H9 (cell line): Measurements from ENCODE around the gene BRAF. TPM values are rescaled to one million over a fixed set of nuclear protein-coding genes. Genes with fewer than 3 reads are reported as not detected.

Source experiments
- DNase-seq: peaks from one replicate; pipeline ENCODE4 v3.0.0-alpha.2; 2017
- H2AFZ ChIP-seq: one replicate; pipeline ENCODE4 v1.6.1; 2013; ENCODE audit warnings: mild to moderate bottlenecking, low read length, control low read depth, moderate library complexity
- H2AK5ac ChIP-seq: 2 replicates; pipeline ENCODE4 v1.6.1; 2013; ENCODE audit warnings: low read length, control low read depth, mixed read lengths; ENCODE audit not compliant: insufficient read length
- H2BK120ac ChIP-seq: one replicate; pipeline ENCODE4 v1.6.1; 2013; ENCODE audit warnings: low read depth, mild to moderate bottlenecking, low read length, control low read depth, inconsistent platforms; ENCODE audit not compliant: poor library complexity, severe bottlenecking
- H2BK12ac ChIP-seq: 2 replicates; pipeline ENCODE4 v1.6.1; 2013; ENCODE audit warnings: low read length, control low read depth, mixed read lengths, low read depth; ENCODE audit not compliant: insufficient read length
- H2BK15ac ChIP-seq: 2 replicates; pipeline ENCODE4 v1.6.1; 2013; ENCODE audit warnings: low read depth, low read length, control low read depth
- H2BK20ac ChIP-seq: one replicate; pipeline ENCODE4 v1.6.1; 2013; ENCODE audit warnings: low read depth, mild to moderate bottlenecking, low read length, control low read depth, inconsistent platforms; ENCODE audit not compliant: poor library complexity, severe bottlenecking
- H2BK5ac ChIP-seq: 2 replicates; pipeline ENCODE4 v1.6.1; 2013; ENCODE audit warnings: low read length, control low read depth, mixed read lengths; ENCODE audit not compliant: insufficient read length
- H3K14ac ChIP-seq: 2 replicates; pipeline ENCODE4 v1.6.1; 2013; ENCODE audit warnings: low read length, control low read depth; ENCODE audit not compliant: insufficient read depth
- H3K18ac ChIP-seq: 2 replicates; pipeline ENCODE4 v1.6.1; 2013; ENCODE audit warnings: low read depth, mild to moderate bottlenecking, mixed read lengths, low read length, control low read depth; ENCODE audit not compliant: insufficient read length
- H3K23ac ChIP-seq: 2 replicates; pipeline ENCODE4 v1.6.1; 2013; ENCODE audit warnings: low read length, control low read depth, mixed read lengths, low read depth; ENCODE audit not compliant: insufficient read length
- H3K23me2 ChIP-seq: 2 replicates; pipeline ENCODE4 v1.6.1; 2013; ENCODE audit warnings: low read depth, mild to moderate bottlenecking, mixed read lengths, low read length, control low read depth; ENCODE audit not compliant: insufficient read length, poor library complexity, severe bottlenecking
- H3K27ac ChIP-seq: 2 replicates; pipeline ENCODE4 v1.5.1; 2013; ENCODE audit warnings: low read length, control low read depth, mixed read lengths, low read depth; ENCODE audit not compliant: insufficient read length
- H3K27me3 ChIP-seq: 2 replicates; pipeline ENCODE4 v1.6.1; 2013; ENCODE audit warnings: low read length, control low read depth, inconsistent platforms; ENCODE audit not compliant: insufficient read depth
- H3K4ac ChIP-seq: 2 replicates; pipeline ENCODE4 v1.6.1; 2013; ENCODE audit warnings: low read depth, mild to moderate bottlenecking, control low read depth, inconsistent platforms, low read length, moderate library complexity
- H3K4me1 ChIP-seq: 2 replicates; pipeline ENCODE4 v1.6.1; 2013; ENCODE audit warnings: low read length, control low read depth, inconsistent platforms; ENCODE audit not compliant: insufficient read depth
- H3K4me2 ChIP-seq: 2 replicates; pipeline ENCODE4 v1.6.1; 2013; ENCODE audit warnings: low read length, control low read depth, mixed read lengths; ENCODE audit not compliant: insufficient read length, insufficient read depth
- H3K56ac ChIP-seq: 2 replicates; pipeline ENCODE4 v1.6.1; 2013; ENCODE audit warnings: low read depth, mild to moderate bottlenecking, mixed read lengths, low read length, control low read depth; ENCODE audit not compliant: insufficient read length
- H3K79me1 ChIP-seq: 2 replicates; pipeline ENCODE4 v1.6.1; 2013; ENCODE audit warnings: low read depth, mild to moderate bottlenecking, moderate library complexity, low read length, control low read depth, inconsistent platforms; ENCODE audit not compliant: insufficient read depth, poor library complexity, severe bottlenecking
- H3K79me2 ChIP-seq: 2 replicates; pipeline ENCODE4 v1.6.1; 2013; ENCODE audit warnings: low read length, control low read depth, inconsistent platforms; ENCODE audit not compliant: insufficient read depth
- H3K9ac ChIP-seq: 2 replicates; pipeline ENCODE4 v1.6.1; 2013; ENCODE audit warnings: low read length, control low read depth, mixed read lengths; ENCODE audit not compliant: insufficient read length; ENCODE audit errors: extremely low read depth
- H3K9me3 ChIP-seq: one replicate; pipeline ENCODE4 v1.6.1; 2013; ENCODE audit warnings: low read depth, low read length, inconsistent platforms; ENCODE audit not compliant: control insufficient read depth
- H3T11ph ChIP-seq: one replicate; pipeline ENCODE4 v1.6.1; 2013; ENCODE audit warnings: mild to moderate bottlenecking, low read length, control low read depth, inconsistent platforms
- H4K20me1 ChIP-seq: one replicate; pipeline ENCODE4 v1.6.1; 2013; ENCODE audit not compliant: control insufficient read depth, insufficient read length, insufficient read depth
- H4K5ac ChIP-seq: 2 replicates; pipeline ENCODE4 v1.6.1; 2013; ENCODE audit warnings: low read depth, mild to moderate bottlenecking, mixed read lengths, low read length, control low read depth; ENCODE audit not compliant: insufficient read length
- H4K8ac ChIP-seq: replicated peaks from 2 replicates; pipeline ENCODE4 v1.6.1; 2013; ENCODE audit warnings: low read length, control low read depth, mixed read lengths, low read depth; ENCODE audit not compliant: insufficient read length
- H4K91ac ChIP-seq: 2 replicates; pipeline ENCODE4 v1.6.1; 2013; ENCODE audit warnings: low read depth, mild to moderate bottlenecking, moderate library complexity, mixed read lengths, low read length, control low read depth; ENCODE audit not compliant: insufficient read length
- H3K27ac Mint-ChIP-seq, 3 experiments: 2 replicates in 2 of 3; 3 replicates in 1 of 3; pipeline ENCODE4 v1.8.0; 2020 to 2021; ENCODE audit warnings: mixed read lengths in 3 of 3, mild to moderate bottlenecking in 1 of 3, moderate library complexity in 1 of 3
- H3K27me3 Mint-ChIP-seq: 2 replicates; pipeline ENCODE4 v1.8.0; 2021; ENCODE audit warnings: low read depth, mild to moderate bottlenecking, moderate library complexity, mixed read lengths
- H3K36me3 Mint-ChIP-seq, 3 experiments: 2 replicates in 2 of 3; 3 replicates in 1 of 3; pipeline ENCODE4 v1.8.0; 2020 to 2021; ENCODE audit warnings: low read depth in 3 of 3, mixed read lengths in 3 of 3; ENCODE audit not compliant: insufficient read depth in 1 of 3
- H3K4me1 Mint-ChIP-seq, 2 experiments: 2 replicates each; pipeline ENCODE4 v1.8.0; 2020; ENCODE audit warnings: mixed read lengths in 2 of 2
- H3K4me3 Mint-ChIP-seq, 2 experiments: 2 replicates in 1 of 2; 3 replicates in 1 of 2; pipeline ENCODE4 v1.8.0; 2020 to 2021; ENCODE audit warnings: mild to moderate bottlenecking in 2 of 2, mixed read lengths in 2 of 2, moderate library complexity in 1 of 2
- H3K9me3 Mint-ChIP-seq, 2 experiments: 2 replicates in 1 of 2; 3 replicates in 1 of 2; pipeline ENCODE4 v1.8.0; 2020; ENCODE audit warnings: mild to moderate bottlenecking in 2 of 2, mixed read lengths in 2 of 2, moderate library complexity in 1 of 2
- WGBS: extraction: QIAGEN DNeasy Blood & Tissue Kit; methylation state at CpG from one replicate; pipeline ENCODE4 v1.1.7; 2013; ENCODE audit warnings: missing lambda C conversion rate, low lambda C conversion rate, mixed read lengths; ENCODE audit not compliant: insufficient read length; ENCODE audit errors: extremely low coverage; 5-methylcytosine and 5-hydroxymethylcytosine counted together
- total RNA-seq: library from RNA; stranded (reverse); gene quantifications from 2 replicates; pipeline ENCODE4 v1.2.1, GENCODE V29; 2021
- TF ChIP-seq, protein P1 (sequence below): fragments of 200-600 bp; sonication (generic); conservative IDR thresholded peaks from 3 replicates; pipeline ENCODE4 v1.8.0; 2021; ENCODE audit warnings: antibody characterized with exemption, mild to moderate bottlenecking

BRAF gene
- total RNA-seq, 1 experiment from 2014 or later, result 32.9 TPM

DNA sequence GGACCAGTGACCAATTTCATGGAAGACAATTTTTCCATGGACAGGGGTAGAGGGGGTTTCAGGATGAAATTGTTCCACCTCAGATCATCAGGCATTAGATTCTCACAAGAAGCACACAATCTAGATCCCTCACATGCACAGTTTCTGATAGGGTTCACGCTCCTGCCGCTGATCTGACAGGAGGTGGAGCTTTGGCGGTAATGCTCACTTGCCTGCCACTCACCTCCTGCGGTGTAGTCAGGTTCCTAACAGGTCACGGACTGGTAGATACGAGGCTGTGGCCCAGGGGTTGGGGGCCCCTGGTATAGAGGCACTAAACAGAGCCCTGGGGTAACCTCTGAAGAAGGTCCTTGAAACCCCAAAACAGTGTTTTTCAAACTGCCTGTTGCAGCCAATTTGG, 6.5 kb downstream of the BRAF start:
- Histone ChIP-seq H2AK5ac (no peak overlapping the region), H3K79me1 (no peaks in the 10 kb centered on the region), H3K4me1 (no peaks in the 10 kb centered on the region), H3K18ac (no peak overlapping the region), H3K27me3 (no peaks in the 10 kb centered on the region), H2BK15ac (no peak overlapping the region), H4K5ac (no peak overlapping the region), H4K20me1 (no peaks in the 10 kb centered on the region), H3K9me3 (no peaks in the 10 kb centered on the region), H4K91ac (no peak overlapping the region), H3K14ac (no peak overlapping the region), H2BK20ac (no peak overlapping the region), H3K23me2 (no peaks in the 10 kb centered on the region), H3K23ac (no peak overlapping the region), H2AFZ (no peak overlapping the region), H3K27ac (no peak overlapping the region), H3K56ac (no peak overlapping the region), H2BK120ac (no peak overlapping the region), H3T11ph (no peak overlapping the region), H3K9ac (no peak overlapping the region), H2BK5ac (no peak overlapping the region), H3K79me2 (peaks cover 13% of the 10 kb centered on the region; the same call in 1 of the 2 replicates), H2BK12ac (no peak overlapping the region), H4K8ac (no peak overlapping the region), H3K4ac (no peak overlapping the region), H3K4me2 (no peak overlapping the region)
- H3K27me3 Mint-ChIP-seq, result no peaks in the 10 kb centered on the region
- peaks cover 0 to 8% (median 8%) of the 10 kb centered on the region in 3 experiments; a peak in 5 of 7 replicates for H3K36me3 Mint-ChIP-seq
- TF ChIP-seq, protein P1, sequence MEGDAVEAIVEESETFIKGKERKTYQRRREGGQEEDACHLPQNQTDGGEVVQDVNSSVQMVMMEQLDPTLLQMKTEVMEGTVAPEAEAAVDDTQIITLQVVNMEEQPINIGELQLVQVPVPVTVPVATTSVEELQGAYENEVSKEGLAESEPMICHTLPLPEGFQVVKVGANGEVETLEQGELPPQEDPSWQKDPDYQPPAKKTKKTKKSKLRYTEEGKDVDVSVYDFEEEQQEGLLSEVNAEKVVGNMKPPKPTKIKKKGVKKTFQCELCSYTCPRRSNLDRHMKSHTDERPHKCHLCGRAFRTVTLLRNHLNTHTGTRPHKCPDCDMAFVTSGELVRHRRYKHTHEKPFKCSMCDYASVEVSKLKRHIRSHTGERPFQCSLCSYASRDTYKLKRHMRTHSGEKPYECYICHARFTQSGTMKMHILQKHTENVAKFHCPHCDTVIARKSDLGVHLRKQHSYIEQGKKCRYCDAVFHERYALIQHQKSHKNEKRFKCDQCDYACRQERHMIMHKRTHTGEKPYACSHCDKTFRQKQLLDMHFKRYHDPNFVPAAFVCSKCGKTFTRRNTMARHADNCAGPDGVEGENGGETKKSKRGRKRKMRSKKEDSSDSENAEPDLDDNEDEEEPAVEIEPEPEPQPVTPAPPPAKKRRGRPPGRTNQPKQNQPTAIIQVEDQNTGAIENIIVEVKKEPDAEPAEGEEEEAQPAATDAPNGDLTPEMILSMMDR, result no peak
- H3K9me3 Mint-ChIP-seq, result peaks cover 6 to 9% of the 10 kb centered on the region in 2 experiments; a peak in 2 of 5 replicates
- H3K4me3 Mint-ChIP-seq, result no peak overlapping the region
- WGBS, result no CpG with 5 or more reads among the region's 6 CpGs
- no peak overlapping the region for H3K27ac Mint-ChIP-seq
- peaks cover 6 to 14% of the 10 kb centered on the region in 2 experiments for H3K4me1 Mint-ChIP-seq
- DNase-seq, result no peak
